BJ (cell line): ENCODE measurements around the gene PARD3B. TPM values are rescaled to one million over a fixed set of nuclear protein-coding genes. Genes with fewer than 3 reads are reported as not detected.
A peak's percentile ranks its signal among the peaks of the same experiment; 100 is the strongest.

Experiments used
- CTCF ChIA-PET: fragments of 350-600 bp; formaldehyde crosslinking; extraction: SDS; loops from one replicate; lab custom pipeline; 2021; ENCODE audit warnings: antibody characterized with exemption, inconsistent platforms; lab: Yijun Ruan, JAX
- POLR2A ChIA-PET: fragments of 300-600 bp; sonication (Branson Sonifier 250); formaldehyde crosslinking; extraction: SDS; loops from one replicate; lab custom pipeline; 2021; ENCODE audit warnings: antibody characterized with exemption; lab: Charles Lee
- DNase-seq: peaks from one replicate; pipeline ENCODE4 v3.0.0-alpha.2; 2011; ENCODE audit warnings: low read depth
- H3K27me3 ChIP-seq: 2 replicates; pipeline ENCODE4 v1.6.0; 2011; ENCODE audit warnings: low read length; ENCODE audit not compliant: control insufficient read depth, insufficient read depth
- H3K36me3 ChIP-seq: 2 replicates; pipeline ENCODE4 v1.5.1; 2011; ENCODE audit warnings: low read length; ENCODE audit not compliant: control insufficient read depth, insufficient read depth
- H3K4me3 ChIP-seq: 2 replicates; pipeline ENCODE4 v1.5.1; 2011; ENCODE audit warnings: low read depth, mild to moderate bottlenecking, control low read depth, low read length
- CTCF ChIP-seq: IDR thresholded peaks from 2 replicates; pipeline ENCODE4 v1.5.1; 2011; ENCODE audit warnings: low read depth, mild to moderate bottlenecking, control low read depth, inconsistent platforms, low read length, moderate library complexity; ENCODE audit not compliant: insufficient read depth
- polyA plus RNA-seq: library from polyadenylated mRNA; depleted of rRNA; stranded (reverse); fragments of >200 nt; gene quantifications from 2 replicates; pipeline ENCODE4 v1.2.3, GENCODE V29; 2011

PARD3B gene
- polyA plus RNA-seq, 1 experiment, result 7.1 TPM

GRCh38 chr2:204608237-204608939, 63.1 kb downstream of the PARD3B start:
- Histone ChIP-seq H3K27me3 (no peaks in the 10 kb centered on the region), H3K4me3 (no peak overlapping the region), H3K36me3 (no peaks in the 10 kb centered on the region)
- DNase-seq, result peak; percentile 83
- POLR2A ChIA-PET, result interaction anchor here (0.6 kb wide), 1 partner anchor 1076 kb away, joined by 3 read pairs; no protein-coding TSS in a partner anchor
- no peak for TF ChIP-seq CTCF
- CTCF ChIA-PET, result interaction anchor here (1.6 to 1.8 kb wide), 2 partner anchors 54 to 87 kb away, joined by 3 to 6 read pairs; no protein-coding TSS in a partner anchor

GRCh38 chr2:204611017-204611631, 65.8 kb downstream of the PARD3B start:
- Histone ChIP-seq H3K27me3 (no peaks in the 10 kb centered on the region), H3K36me3 (no peaks in the 10 kb centered on the region), H3K4me3 (no peak overlapping the region)
- DNase-seq, result no peak
- POLR2A ChIA-PET, result no interaction called here
- CTCF ChIA-PET, result no interaction called here
- TF ChIP-seq CTCF, result no peak

- ChIA-PET POLR2A (no interaction called here), CTCF (interaction anchor here (0.7 to 1.3 kb wide), 2 partner anchors 68 to 81 kb away, joined by 3 to 4 read pairs; no protein-coding TSS in a partner anchor)
- Histone ChIP-seq H3K4me3 (no peak overlapping the region), H3K27me3 (no peaks in the 10 kb centered on the region), H3K36me3 (no peaks in the 10 kb centered on the region)
- no peak for TF ChIP-seq CTCF
- DNase-seq, result no peak
Observed at GRCh38 chr2:204611764-204612163, 66.5 kb downstream of the PARD3B start.

- Histone ChIP-seq H3K36me3 (no peaks in the 10 kb centered on the region), H3K4me3 (no peak overlapping the region), H3K27me3 (no peaks in the 10 kb centered on the region)
- TF ChIP-seq CTCF, result no peak
- no peak for DNase-seq
- ChIA-PET CTCF (no interaction called here), POLR2A (no interaction called here)
Observed at GRCh38 chr2:204613635-204614034, 68.4 kb downstream of the PARD3B start.

GRCh38 chr2:204615456-204615855, 70.2 kb downstream of the PARD3B start:
- Histone ChIP-seq H3K36me3 (no peaks in the 10 kb centered on the region), H3K27me3 (no peaks in the 10 kb centered on the region), H3K4me3 (no peak overlapping the region)
- no peak for DNase-seq
- TF ChIP-seq CTCF, result no peak
- ChIA-PET CTCF (no interaction called here), POLR2A (no interaction called here)
